Kidney capillary endothelial cell (primary cell): ENCODE data around the gene NPR3.
A peak's percentile ranks its signal among the peaks of the same experiment; 100 is the strongest.

Source experiments
- DNase-seq: peaks from one replicate; pipeline ENCODE4 v3.0.0-alpha.2; 2018; ENCODE audit warnings: low spot score

The NPR3 gene, protein sequence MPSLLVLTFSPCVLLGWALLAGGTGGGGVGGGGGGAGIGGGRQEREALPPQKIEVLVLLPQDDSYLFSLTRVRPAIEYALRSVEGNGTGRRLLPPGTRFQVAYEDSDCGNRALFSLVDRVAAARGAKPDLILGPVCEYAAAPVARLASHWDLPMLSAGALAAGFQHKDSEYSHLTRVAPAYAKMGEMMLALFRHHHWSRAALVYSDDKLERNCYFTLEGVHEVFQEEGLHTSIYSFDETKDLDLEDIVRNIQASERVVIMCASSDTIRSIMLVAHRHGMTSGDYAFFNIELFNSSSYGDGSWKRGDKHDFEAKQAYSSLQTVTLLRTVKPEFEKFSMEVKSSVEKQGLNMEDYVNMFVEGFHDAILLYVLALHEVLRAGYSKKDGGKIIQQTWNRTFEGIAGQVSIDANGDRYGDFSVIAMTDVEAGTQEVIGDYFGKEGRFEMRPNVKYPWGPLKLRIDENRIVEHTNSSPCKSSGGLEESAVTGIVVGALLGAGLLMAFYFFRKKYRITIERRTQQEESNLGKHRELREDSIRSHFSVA

DNA sequence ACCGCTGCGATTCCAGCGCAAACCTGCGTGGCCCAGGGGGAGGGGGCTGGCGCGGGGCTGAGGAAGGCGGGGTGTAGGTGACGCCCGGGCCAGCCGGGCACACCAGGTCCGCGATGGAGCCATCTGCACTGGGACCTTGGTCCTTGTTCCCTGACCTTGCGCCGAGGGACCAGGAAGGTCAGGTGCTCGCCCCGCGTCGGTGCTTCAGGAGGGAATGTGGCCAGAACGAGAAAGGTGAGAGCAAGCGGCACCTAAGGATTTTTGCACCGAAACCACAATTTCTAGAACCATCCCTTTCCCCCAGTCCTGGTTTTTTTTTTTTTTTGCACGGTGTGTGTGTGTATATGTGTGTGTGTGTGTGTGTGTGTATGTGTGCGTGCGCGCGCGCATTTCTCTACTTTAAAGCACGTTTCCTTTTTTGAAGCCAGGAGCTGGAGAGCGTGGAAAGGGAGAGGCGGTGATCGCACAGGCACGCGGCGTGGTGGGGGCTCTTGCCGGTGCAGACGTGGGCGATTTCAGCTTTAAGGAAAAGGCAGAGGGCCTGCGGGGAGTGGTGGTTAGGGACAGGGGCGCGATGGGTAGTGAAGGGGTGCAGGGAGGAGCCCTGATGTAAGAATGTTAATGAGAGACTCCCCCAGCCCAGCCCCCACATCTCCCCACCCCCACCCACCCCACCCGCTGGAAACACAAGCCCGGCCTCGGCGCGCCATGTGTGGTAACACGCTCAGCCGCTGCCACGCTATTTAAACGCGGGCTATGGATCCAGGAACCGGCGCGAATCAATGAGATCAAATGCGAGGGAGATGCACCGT, at the start of gene NPR3:
Gene NPR3, plus strand, starts transcription at position 772 of the 812 bp plus-strand sequence. CDS start 456 bp downstream, outside the sequence.
- DNase-seq = no peak

DNA sequence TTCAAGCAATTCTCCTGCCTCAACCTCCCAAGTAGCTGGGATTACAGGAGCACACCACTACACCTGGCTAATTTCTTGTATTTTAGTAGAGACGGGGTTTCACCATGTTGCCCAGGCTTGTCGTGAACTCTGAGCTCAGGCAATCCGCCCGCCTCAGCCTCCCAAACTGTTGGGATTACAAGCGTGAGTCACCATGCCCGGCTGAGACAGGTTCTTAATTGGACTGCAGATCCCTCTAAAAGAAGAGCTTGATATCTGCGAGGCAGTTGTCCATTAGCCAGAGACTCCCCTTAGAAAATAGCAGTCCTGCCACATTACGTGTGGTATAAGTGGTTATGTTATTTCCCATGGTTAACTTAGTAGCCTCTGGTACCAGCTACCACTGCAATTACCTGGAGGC, 46.6 kb upstream of the NPR3 start:
- DNase-seq = no peak

- DNase-seq = no peak
These were observed 42.6 kb upstream of the NPR3 start for GRCh38 chr5:32668552-32668951.

- DNase-seq = no peak
These were observed 37.8 kb upstream of the NPR3 start for GRCh38 chr5:32673272-32673671.

DNA sequence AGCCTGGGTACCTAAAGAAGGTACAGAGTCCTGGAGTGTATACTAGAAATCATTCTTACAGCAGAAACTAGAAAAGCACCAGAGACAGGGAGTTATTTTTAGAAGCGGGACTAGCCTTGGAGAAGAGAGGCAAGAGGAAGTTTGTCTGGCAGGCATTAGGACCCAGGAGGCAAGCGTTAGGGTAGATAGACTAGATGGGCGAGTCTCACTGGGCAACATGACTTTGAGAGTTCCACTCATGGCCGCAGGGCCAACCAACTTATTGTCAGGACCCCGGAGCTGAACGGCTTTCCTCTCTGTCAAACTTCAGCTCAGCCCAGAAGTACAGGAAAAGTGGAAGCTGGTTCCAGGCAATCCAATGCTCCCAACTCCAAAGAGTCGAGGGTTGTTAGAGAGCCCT, 34.1 kb upstream of the NPR3 start:
- no peak for DNase-seq

- no peak for DNase-seq
These were observed 32.6 kb upstream of the NPR3 start for GRCh38 chr5:32678472-32678871.

DNA sequence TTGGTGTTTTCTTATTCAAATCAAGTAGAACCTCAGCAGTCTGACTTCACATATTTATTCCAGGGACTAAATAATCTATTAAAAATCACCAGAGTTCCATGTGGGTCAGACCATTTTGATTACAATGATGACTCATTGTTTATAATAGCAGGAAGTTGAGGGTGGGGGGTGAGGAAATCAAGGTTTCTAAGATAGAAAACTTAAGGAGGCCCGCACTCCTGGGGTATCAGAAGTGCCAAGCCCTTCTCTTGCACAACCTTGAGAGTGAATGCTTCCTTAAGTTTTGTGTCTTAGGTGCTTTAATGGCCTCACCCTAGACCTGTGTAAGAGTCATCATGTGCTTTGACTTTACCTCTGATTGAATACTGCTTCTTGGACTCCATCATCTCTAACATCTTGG, 31.9 kb upstream of the NPR3 start:
- DNase-seq = no peak

- no peak for DNase-seq
These were observed 30.9 kb upstream of the NPR3 start for GRCh38 chr5:32680183-32680582.

DNA sequence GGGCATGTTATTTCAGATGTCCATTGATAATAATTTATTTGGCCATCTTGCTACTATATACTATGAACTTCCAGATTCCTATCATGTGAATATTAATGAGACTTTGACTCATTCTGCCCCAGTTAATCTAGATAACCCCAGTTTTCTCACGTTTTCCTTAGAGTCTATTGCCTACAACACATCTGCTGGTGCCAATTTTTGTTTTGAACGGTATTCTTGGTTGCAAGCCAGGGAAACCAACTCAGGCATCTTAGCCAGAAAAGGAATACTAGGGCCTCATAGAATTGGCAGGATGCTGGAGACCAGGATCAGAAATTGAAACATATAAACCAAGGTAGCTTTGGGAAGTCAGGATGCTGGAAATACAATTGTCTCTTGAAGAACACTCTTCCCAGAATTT, 28.0 kb upstream of the NPR3 start:
- no peak for DNase-seq

- no peak for DNase-seq
These were observed 26.9 kb upstream of the NPR3 start for GRCh38 chr5:32684260-32684659.

DNA sequence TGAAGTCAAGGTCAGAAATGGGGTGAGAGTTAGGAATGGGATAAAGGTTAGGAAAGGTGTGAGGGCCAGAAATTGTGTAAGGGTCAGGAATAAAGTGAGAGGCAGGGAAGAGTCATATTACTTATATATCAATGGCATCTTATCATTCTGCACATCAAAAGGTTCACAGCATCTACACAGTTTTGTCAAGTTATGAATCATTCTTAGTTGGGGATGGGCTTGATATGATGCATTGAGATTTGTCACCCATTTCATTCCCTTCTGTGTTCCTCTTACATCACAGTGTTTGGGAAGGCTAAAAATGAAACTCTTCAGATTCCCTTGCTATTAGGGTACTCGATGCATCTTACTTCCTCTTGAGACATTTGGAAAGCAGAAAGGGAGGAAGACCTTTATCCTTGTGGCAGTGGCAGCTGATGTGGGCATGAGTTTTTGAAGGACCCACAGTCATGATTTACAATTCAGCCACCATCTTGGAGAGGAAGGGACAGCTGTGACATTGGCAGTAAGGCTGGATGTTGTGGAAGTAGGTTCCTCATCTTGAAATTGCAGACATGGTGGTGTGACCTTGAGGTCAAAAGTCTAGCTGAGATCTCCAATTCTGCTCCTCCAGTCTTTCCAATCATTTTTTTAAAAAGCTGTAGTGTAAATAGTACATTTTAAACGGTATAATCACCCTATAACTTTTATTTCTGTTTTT, 24.2 kb upstream of the NPR3 start:
- no peak for DNase-seq

- DNase-seq = no peak
These were observed 23.7 kb upstream of the NPR3 start for GRCh38 chr5:32687499-32687831.

- DNase-seq = no peak
These were observed 21.0 kb upstream of the NPR3 start for GRCh38 chr5:32690153-32690552.

DNA sequence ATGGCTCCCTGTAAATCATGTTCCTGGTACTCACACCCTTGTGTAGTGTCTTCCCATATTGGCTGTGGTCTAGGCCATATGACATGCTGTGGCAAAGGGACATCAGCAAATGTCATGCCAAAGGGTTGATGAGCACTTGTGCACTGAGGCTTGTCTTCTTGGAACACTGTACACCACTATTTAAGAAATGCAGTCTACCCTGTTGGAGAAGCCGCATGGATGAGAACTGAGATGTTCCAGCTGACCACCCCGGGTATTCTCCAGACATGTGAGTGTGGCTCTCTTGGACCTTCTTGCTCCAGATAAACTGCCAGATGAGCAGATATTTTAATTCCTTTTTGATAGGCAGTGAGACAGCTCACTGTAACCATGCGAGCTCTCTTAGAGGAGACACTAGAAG, 20.5 kb upstream of the NPR3 start:
- no peak for DNase-seq

DNA sequence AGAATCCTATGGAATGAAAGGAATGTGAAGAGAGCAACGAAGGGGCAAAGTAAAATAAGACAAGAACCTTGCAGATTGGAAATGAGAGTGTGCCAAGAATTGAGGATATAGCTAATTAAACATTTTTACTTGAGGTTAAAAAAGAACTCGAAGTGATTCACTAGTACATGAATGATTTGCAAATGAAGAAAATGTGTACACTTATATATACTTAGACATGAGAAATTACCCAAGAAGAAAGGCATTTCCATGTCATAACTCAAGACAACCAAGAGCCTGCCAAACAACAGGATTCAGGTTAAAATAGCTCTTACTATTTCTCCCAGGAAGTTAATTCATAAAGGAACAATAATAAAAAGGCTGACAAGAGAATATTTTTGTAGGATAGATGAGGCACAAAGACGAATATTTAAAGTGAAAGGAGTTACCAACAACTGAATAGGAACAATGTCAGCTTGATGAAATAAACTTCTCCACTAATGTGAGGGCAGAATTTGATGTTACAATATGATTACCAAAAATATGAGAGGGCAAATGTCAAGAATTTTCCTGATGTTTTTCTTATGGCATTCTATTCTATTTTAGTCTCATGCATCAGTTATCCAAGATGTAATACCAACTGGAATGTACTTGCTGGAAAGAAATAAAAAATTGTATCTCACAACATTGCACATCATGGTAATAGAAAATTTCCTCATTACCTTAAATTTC, 18.9 kb upstream of the NPR3 start:
- DNase-seq = no peak

GRCh38 chr5:32703957-32704356, 7.2 kb upstream of the NPR3 start:
- no peak for DNase-seq

GRCh38 chr5:32707418-32707997, 3.6 kb upstream of the NPR3 start:
- no peak for DNase-seq

GRCh38 chr5:32708949-32709348, 2.2 kb upstream of the NPR3 start:
- no peak for DNase-seq

GRCh38 chr5:32709750-32710549, 1.2 kb upstream of the NPR3 start:
- peak; percentile 72 for DNase-seq

GRCh38 chr5:32711362-32711680, 200 bp downstream of the NPR3 start:
- DNase-seq = no peak
